Measurements from ENCODE around the gene PPARA. TPM values are rescaled to one million over a fixed set of nuclear protein-coding genes. Genes with fewer than 3 reads are reported as not detected.

The PPARA gene
- total and polyA plus RNA-seq, 2 of the 4 experiments (the other 2 are of a cell fraction): 3.1 to 7.0 TPM

DNA sequence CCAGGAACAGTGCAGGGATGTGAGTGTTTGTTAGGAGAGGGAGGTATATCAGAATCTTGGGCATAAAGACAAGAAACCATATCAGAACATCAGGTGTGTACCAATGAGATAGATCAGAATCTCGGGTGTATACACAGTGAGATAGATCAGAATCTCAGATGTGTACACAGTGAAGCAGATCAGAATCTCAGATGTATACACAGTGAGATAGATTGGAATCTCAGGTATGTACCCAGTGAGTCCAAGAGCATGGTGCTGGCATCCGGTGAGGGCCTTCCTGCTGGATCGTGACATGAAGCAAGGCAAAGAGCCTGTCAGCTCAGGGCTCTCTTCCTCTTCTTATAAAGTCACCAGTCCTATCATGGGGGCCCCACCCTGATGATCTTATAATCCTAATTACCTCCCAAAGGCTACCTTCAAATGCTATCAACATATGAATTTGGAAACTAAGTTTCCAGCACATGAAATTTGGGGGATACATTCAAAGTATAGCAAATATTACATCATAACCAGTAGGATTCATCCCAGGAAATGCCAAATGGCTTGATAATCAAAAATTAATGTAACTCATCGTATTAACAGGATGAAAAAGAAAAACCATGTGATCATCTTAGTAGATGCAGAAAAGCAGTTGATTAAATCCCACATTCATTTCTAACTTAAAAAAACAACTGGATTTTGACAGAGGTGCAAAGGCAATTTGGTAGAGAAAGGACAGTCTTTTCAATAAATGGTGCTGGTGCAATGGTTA, 28.6 kb downstream of the PPARA start:
- H3K79me1 ChIP-seq (ENCODE audit: low read depth in 1 of 2, low read length in 2 of 2): peaks cover 12 to 31% of the 10 kb centered on the region in 2 experiments; a peak in 3 of 4 replicates
- H3K4me2 ChIP-seq (ENCODE audit: low read depth, low read length): no peak overlapping the region
- 0 out of 2 replicates have a peak, but pooled peaks have one; percentile 19 for ATAC-seq (ENCODE audit: low read depth)
- POLR2A ChIA-PET (ENCODE audit: unreplicated experiment): interaction anchor here (0.6 kb wide), 1 partner anchor 362 kb away, joined by 14 read pairs; no protein-coding TSS in a partner anchor
- no peak overlapping the region for H2BK120ac ChIP-seq (ENCODE audit: low read depth, low read length)
- H3K9ac ChIP-seq (ENCODE audit: low read depth, low read length): no peak overlapping the region
- H3K4ac ChIP-seq (ENCODE audit: low read depth, low read length): no peak overlapping the region
- intact Hi-C loops (cut with micrococcal nuclease): no loop called here
- 0 out of 3 replicates have a peak overlapping the region, but pooled peaks have one; percentile 52 for H2BK15ac ChIP-seq (ENCODE audit: low read depth, low read length)
- no peak overlapping the region for H3K56ac ChIP-seq (ENCODE audit: extremely low read depth, insufficient read depth, low read length)
- peaks cover 19% of the 10 kb centered on the region for H3K36me3 ChIP-seq (ENCODE audit: control insufficient read depth, insufficient read depth, low read length)
- in situ Hi-C loops (cut with MboI; ENCODE audit: low sequenced_read_pairs): no loop called here
- TF ChIP-seq SMC3 (IDR thresholded peaks at IDR 0.05; ENCODE audit: low read depth, low read length) (no peak), POLR2A (IDR thresholded peaks at IDR 0.05; ENCODE audit: low read depth, low read length) (no peak), NFE2L2 (IDR thresholded peaks at IDR 0.05; ENCODE audit: low read depth, low read length) (no peak), CEBPB (IDR thresholded peaks at IDR 0.05; ENCODE audit: low read depth, low read length) (peak; percentile 13; the same call in 1 of the 2 replicates), FOS (IDR thresholded peaks at IDR 0.05; ENCODE audit: low read depth, low read length) (no peak)
- no peak overlapping the region for H2AFZ ChIP-seq (replicated peaks; ENCODE audit: low read length, poor library complexity)
- no peak overlapping the region for H4K91ac ChIP-seq (ENCODE audit: insufficient read depth, low read depth, low read length)
- H3K4me3 ChIP-seq (ENCODE audit: insufficient read depth, low read depth, low read length): no peak overlapping the region
- no peaks in the 10 kb centered on the region for H3K27me3 ChIP-seq (ENCODE audit: control insufficient read depth, insufficient read depth, low read length)
- no peak overlapping the region for H3K23ac ChIP-seq (ENCODE audit: low read depth, low read length)
- peaks cover 3% of the 10 kb centered on the region for H3K9me1 ChIP-seq (ENCODE audit: insufficient read depth, low read length)
- CTCF ChIA-PET: no interaction called here
- no peak overlapping the region for H2BK5ac ChIP-seq (ENCODE audit: low read depth, low read length, poor library complexity, severe bottlenecking)
- H2AK9ac ChIP-seq (replicated peaks; ENCODE audit: low read depth, low read length, poor library complexity): no peak overlapping the region
- H3K14ac ChIP-seq (replicated peaks; ENCODE audit: low read depth, low read length): peak overlapping the region; percentile 37; the same call in 1 of the 2 replicates
- no peak overlapping the region for H3K18ac ChIP-seq (ENCODE audit: low read depth, low read length)
- BruUV-seq (replicated peaks): no TSS peak
- H4K20me1 ChIP-seq (ENCODE audit: insufficient read depth, low read length): no peaks in the 10 kb centered on the region; the same call in 1 of the 2 replicates
- dilution Hi-C loops (cut with HindIII; ENCODE audit: low sequenced_read_pairs, unreplicated experiment): no loop called here
- H3K4me1 ChIP-seq (ENCODE audit: control insufficient read depth, insufficient read depth, low read length): peaks cover 5% of the 10 kb centered on the region
- WGBS, 2 experiments (ENCODE audit: extremely low coverage in 2 of 2, insufficient read length in 1 of 2): 83% methylated on average over 1 of the region's 4 CpGs; no CpG with 5 or more reads in 1 of the 2 experiments
- no peak for DNase-seq
- H3K9me3 ChIP-seq (ENCODE audit: control insufficient read depth, insufficient read depth, low read length): peaks cover 19% of the 10 kb centered on the region
- no peak overlapping the region for H3K27ac ChIP-seq (ENCODE audit: insufficient read depth, low read length)
- no peak overlapping the region for H4K8ac ChIP-seq (ENCODE audit: low read depth in 2 of 2, low read length in 2 of 2)
- H2AK5ac ChIP-seq (ENCODE audit: low read depth, low read length): peak overlapping the region; percentile 48; the same call in 1 of the 2 replicates
- H4K5ac ChIP-seq (ENCODE audit: low read depth, low read length): no peak overlapping the region
- no peak overlapping the region for H2BK20ac ChIP-seq (ENCODE audit: low read depth, low read length)

All from IMR-90 (cell line).